AG04450 (cell line): Measurements from ENCODE around the gene RBFOX2. TPM values are rescaled to one million over a fixed set of nuclear protein-coding genes. Genes with fewer than 3 reads are reported as not detected.
A peak's percentile ranks its signal among the peaks of the same experiment; 100 is the strongest.

Experiments used
- CTCF ChIA-PET: fragments of 300-600, 350-600 bp; formaldehyde crosslinking; extraction: SDS; loops from one replicate; lab custom pipeline; 2022; ENCODE audit warnings: antibody characterized with exemption, inconsistent platforms; lab: Charles Lee
- POLR2A ChIA-PET: fragments of 350-600 bp; formaldehyde crosslinking; extraction: SDS; loops from one replicate; lab custom pipeline; 2021; ENCODE audit warnings: antibody characterized with exemption, inconsistent platforms; lab: Yijun Ruan, JAX
- DNase-seq: peaks from one replicate; pipeline ENCODE4 v3.0.0-alpha.2; 2011; ENCODE audit warnings: low read depth, low spot score
- H3K27ac ChIP-seq: one replicate; pipeline ENCODE4 v1.5.1; 2012; ENCODE audit warnings: low read depth, low read length, control low read depth
- H3K27me3 ChIP-seq: one replicate; pipeline ENCODE4 v1.6.0; 2012; ENCODE audit warnings: low read length; ENCODE audit not compliant: control insufficient read depth, insufficient read depth
- H3K4me3 ChIP-seq: 2 replicates; pipeline ENCODE4 v1.5.1; 2011; ENCODE audit warnings: mild to moderate bottlenecking, low read depth, low read length, control low read depth
- H3K9me3 ChIP-seq: 2 replicates; pipeline ENCODE4 v1.5.1; 2012; ENCODE audit warnings: low read length; ENCODE audit not compliant: control insufficient read depth, insufficient read depth
- polyA plus RNA-seq: library from polyadenylated mRNA; depleted of rRNA; stranded (reverse); fragments of >200 nt; gene quantifications from 2 replicates; pipeline ENCODE4 v1.2.3, GENCODE V29; 2011
- TF ChIP-seq, protein P1 (sequence below): IDR thresholded peaks from 2 replicates; pipeline ENCODE4 v1.5.1; 2011; ENCODE audit warnings: low read depth, low read length, control low read depth, inconsistent platforms

Gene RBFOX2
- polyA plus RNA-seq, 1 experiment: 288 TPM

DNA sequence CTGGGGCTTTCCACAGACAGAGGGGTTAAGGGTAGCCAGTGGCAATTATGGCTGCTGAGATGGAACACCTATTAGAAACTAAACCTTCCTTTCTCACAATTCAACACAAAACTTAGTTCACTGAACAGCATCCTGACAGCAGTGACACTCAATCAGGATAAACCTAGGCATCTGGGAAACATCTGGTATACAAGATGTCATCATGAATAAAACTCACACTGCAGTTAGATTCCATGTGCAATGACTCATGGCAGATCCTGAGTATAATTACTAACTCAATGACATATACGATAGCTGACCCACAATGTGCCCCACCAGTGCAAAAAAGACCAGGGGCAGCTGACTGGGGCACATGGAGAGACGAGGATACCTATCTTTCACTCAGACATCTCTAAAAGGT is 17.7 kb downstream of the RBFOX2 start:
- Histone ChIP-seq H3K27me3 (no peaks in the 10 kb centered on the region), H3K4me3 (no peak overlapping the region), H3K9me3 (peaks cover 3% of the 10 kb centered on the region; the same call in 1 of the 2 replicates), H3K27ac (peak overlapping the region; percentile 49)
- ChIA-PET CTCF (interaction anchor here (2.5 kb wide), 1 partner anchor 55 kb away, joined by 13 read pairs; no protein-coding TSS in a partner anchor), POLR2A (interaction anchor here (0.7 to 1.6 kb wide), 3 partner anchors 10 to 39 kb away, joined by 3 to 13 read pairs (median 3); no protein-coding TSS in a partner anchor)
- TF ChIP-seq, protein P1, sequence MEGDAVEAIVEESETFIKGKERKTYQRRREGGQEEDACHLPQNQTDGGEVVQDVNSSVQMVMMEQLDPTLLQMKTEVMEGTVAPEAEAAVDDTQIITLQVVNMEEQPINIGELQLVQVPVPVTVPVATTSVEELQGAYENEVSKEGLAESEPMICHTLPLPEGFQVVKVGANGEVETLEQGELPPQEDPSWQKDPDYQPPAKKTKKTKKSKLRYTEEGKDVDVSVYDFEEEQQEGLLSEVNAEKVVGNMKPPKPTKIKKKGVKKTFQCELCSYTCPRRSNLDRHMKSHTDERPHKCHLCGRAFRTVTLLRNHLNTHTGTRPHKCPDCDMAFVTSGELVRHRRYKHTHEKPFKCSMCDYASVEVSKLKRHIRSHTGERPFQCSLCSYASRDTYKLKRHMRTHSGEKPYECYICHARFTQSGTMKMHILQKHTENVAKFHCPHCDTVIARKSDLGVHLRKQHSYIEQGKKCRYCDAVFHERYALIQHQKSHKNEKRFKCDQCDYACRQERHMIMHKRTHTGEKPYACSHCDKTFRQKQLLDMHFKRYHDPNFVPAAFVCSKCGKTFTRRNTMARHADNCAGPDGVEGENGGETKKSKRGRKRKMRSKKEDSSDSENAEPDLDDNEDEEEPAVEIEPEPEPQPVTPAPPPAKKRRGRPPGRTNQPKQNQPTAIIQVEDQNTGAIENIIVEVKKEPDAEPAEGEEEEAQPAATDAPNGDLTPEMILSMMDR: no peak
- DNase-seq: peak; percentile 55

DNA sequence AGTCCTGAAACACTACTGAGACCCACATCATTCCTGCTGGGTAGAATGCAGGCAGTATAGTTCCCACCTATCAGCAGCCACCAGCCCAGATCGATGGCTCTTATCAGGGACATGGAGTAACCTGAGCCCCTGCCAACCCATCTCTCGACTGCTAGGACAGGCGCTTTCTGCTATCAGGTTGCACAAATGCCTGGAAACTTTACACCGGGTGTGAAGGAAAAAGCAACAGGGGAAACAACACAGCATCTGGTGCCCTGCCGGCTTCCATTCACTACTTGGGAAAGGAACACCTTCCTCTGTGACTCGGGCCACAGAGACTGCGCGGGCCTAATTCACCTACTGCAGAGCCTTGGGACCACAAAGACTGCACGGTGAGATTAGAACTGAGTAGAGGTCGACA is 18.5 kb downstream of the RBFOX2 start:
- H3K9me3 ChIP-seq: peaks cover 3% of the 10 kb centered on the region; the same call in 1 of the 2 replicates
- TF ChIP-seq, protein P1: no peak
- DNase-seq: no peak
- POLR2A ChIA-PET: no interaction called here
- CTCF ChIA-PET: no interaction called here
- H3K4me3 ChIP-seq: no peak overlapping the region
- H3K27ac ChIP-seq: peak overlapping the region; percentile 67
- no peaks in the 10 kb centered on the region for H3K27me3 ChIP-seq

DNA sequence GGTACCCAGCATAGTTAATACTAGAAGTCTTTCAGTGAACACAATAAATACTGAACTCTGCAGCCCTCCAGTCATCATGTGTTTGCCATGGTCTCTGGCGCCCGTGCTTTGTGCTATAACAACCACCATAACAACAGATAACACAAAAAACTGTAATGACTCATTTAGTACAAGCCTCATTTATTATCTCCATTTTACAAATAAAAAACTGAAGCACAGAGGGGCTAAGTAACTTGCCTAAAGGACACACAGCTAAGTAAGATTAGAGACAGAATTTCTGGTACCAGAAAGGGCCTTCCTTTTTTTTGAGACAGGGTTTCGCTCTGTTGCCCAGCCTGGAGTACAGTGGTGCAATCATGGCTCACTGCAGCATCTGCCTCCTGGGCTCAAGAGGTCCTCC is 19.5 kb downstream of the RBFOX2 start:
- ChIA-PET POLR2A (interaction anchor here (1.5 kb wide), 1 partner anchor 13 kb away, joined by 4 read pairs; no protein-coding TSS in a partner anchor), CTCF (interaction anchor here (0.6 to 1.2 kb wide), 2 partner anchors 38 to 56 kb away, joined by 4 to 5 read pairs; no protein-coding TSS in a partner anchor)
- H3K4me3 ChIP-seq: no peak overlapping the region
- no peaks in the 10 kb centered on the region for H3K27me3 ChIP-seq
- H3K27ac ChIP-seq: no peak overlapping the region
- H3K9me3 ChIP-seq: peaks cover 3% of the 10 kb centered on the region; the same call in 1 of the 2 replicates
- TF ChIP-seq, protein P1: no peak
- DNase-seq: no peak

DNA sequence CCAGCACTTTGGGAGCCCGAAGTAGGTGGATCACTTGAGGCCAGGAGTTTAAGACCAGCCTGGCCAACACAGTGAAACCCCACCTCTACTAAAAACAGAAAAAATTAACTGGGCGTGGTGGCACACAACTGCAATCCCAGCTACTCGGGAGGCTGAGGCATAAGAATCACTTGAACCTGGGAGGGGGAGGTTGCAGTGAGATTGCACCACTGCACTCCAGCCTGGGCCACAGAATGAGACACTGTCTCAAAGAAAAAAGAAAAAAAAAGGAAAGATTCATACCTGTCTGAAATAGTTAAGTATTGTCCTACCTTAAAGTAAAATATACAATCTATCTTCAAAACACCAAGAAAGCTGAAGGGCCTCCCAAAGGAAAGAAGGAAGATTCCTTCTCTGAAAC is 20.1 kb downstream of the RBFOX2 start:
- CTCF ChIA-PET: interaction anchor here (0.6 to 1.2 kb wide), 2 partner anchors 37 to 57 kb away, joined by 4 to 5 read pairs; no protein-coding TSS in a partner anchor
- Histone ChIP-seq H3K4me3 (no peak overlapping the region), H3K9me3 (peaks cover 3% of the 10 kb centered on the region; the same call in 1 of the 2 replicates), H3K27ac (no peak overlapping the region), H3K27me3 (no peaks in the 10 kb centered on the region)
- TF ChIP-seq, protein P1: no peak
- POLR2A ChIA-PET: interaction anchor here (1.5 kb wide), 1 partner anchor 13 kb away, joined by 4 read pairs; no protein-coding TSS in a partner anchor
- DNase-seq: no peak

DNA sequence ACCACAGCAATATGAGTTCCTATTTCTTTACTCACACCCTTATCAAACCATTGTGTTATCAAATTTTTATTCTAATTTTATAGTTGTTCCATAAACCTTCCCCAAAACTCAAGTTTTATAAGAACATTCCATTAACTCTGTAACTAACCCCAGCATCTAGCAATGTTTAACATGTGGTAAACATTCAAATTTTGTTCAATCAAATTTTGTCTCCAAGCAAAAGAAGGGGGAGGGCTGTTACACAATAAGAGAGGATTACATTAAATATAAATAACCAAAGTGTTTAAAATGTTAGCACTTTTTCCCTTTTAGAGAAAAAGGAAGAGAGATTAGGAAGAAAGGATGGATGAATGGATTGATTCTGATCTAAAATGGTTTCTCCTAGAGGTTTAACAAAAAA is 20.5 kb downstream of the RBFOX2 start:
- DNase-seq: no peak
- Histone ChIP-seq H3K27me3 (no peaks in the 10 kb centered on the region), H3K4me3 (no peak overlapping the region), H3K27ac (no peak overlapping the region), H3K9me3 (peaks cover 3% of the 10 kb centered on the region; the same call in 1 of the 2 replicates)
- POLR2A ChIA-PET: interaction anchor here (1.5 kb wide), 1 partner anchor 12 kb away, joined by 4 read pairs; no protein-coding TSS in a partner anchor
- TF ChIP-seq, protein P1: no peak
- CTCF ChIA-PET: interaction anchor here (0.6 to 1.2 kb wide), 2 partner anchors 37 to 57 kb away, joined by 4 to 5 read pairs; no protein-coding TSS in a partner anchor
